Naive thymus-derived CD4-positive, alpha-beta T cell (primary cell): ENCODE data around the gene SERPINI2. TPM values are rescaled to one million over a fixed set of nuclear protein-coding genes. Genes with fewer than 3 reads are reported as not detected.

ENCODE experiments used
- ATAC-seq: fragments of 150-1000 bp; cut with Tn5 transposase; 2 replicates; pipeline ENCODE4 v1.10.0; 2021; ENCODE audit warnings: mild to moderate bottlenecking, moderate library complexity
- CTCF ChIA-PET: fragments of 350-600 bp; sonication (Branson Sonifier 250); formaldehyde crosslinking; loops from one replicate; lab custom pipeline; 2021; ENCODE audit warnings: antibody characterized with exemption; lab: Charles Lee
- POLR2A ChIA-PET: fragments of 350-600 bp; sonication (Branson Sonifier 250); formaldehyde crosslinking; loops from one replicate; lab custom pipeline; 2021; ENCODE audit warnings: antibody characterized with exemption, inconsistent platforms; lab: Charles Lee
- DNase-seq, 9 donors: peaks; one replicate each; pipeline versions ENCODE4 v3.0.0 to v3.0.0-alpha.2; 2020 to 2022; ENCODE audit warnings: mixed read lengths in 1 of 9
- H3K27ac ChIP-seq: one replicate; pipeline ENCODE4 v1.7.0; 2013; ENCODE audit warnings: mild to moderate bottlenecking, low read depth, low read length, moderate library complexity
- H3K27me3 ChIP-seq, 2 donors: one replicate each; pipeline ENCODE4 v1.7.0; 2013; ENCODE audit warnings: low read length in 2 of 2, mild to moderate bottlenecking in 2 of 2, moderate library complexity in 2 of 2; ENCODE audit not compliant: control insufficient read depth in 2 of 2, insufficient read depth in 2 of 2
- H3K36me3 ChIP-seq, 3 experiments: 1 replicate in 2 of 3; 2 replicates in 1 of 3; pipeline ENCODE4 v1.7.0; 2013; ENCODE audit warnings: low read length in 3 of 3, mild to moderate bottlenecking in 3 of 3, moderate library complexity in 1 of 3; ENCODE audit not compliant: insufficient read depth in 3 of 3, control insufficient read depth in 2 of 3
- H3K4me1 ChIP-seq, 2 donors: one replicate each; pipeline ENCODE4 v1.7.0; 2013; ENCODE audit warnings: low read length in 2 of 2, mild to moderate bottlenecking in 2 of 2, moderate library complexity in 1 of 2; ENCODE audit not compliant: control insufficient read depth in 2 of 2, insufficient read depth in 2 of 2
- H3K4me3 ChIP-seq: 2 replicates; pipeline ENCODE4 v1.7.0; 2013; ENCODE audit warnings: mild to moderate bottlenecking, low read length
- H3K9me3 ChIP-seq, 3 experiments: 1 replicate in 2 of 3; 2 replicates in 1 of 3; pipeline ENCODE4 v1.7.0; 2013; ENCODE audit warnings: low read length in 3 of 3; ENCODE audit not compliant: control insufficient read depth in 2 of 3
- H3K27ac Mint-ChIP-seq, 9 donors: one replicate each; pipeline ENCODE4 v1.8.0; 2020 to 2022; ENCODE audit warnings: mixed read lengths in 9 of 9, mild to moderate bottlenecking in 8 of 9, moderate library complexity in 5 of 9, inconsistent platforms in 2 of 9
- H3K27me3 Mint-ChIP-seq, 5 donors: one replicate each; pipeline ENCODE4 v1.8.0; 2021 to 2022; ENCODE audit warnings: mixed read lengths in 5 of 5, mild to moderate bottlenecking in 1 of 5
- H3K36me3 Mint-ChIP-seq, 5 donors: one replicate each; pipeline ENCODE4 v1.8.0; 2020 to 2022; ENCODE audit warnings: mixed read lengths in 5 of 5, mild to moderate bottlenecking in 3 of 5, inconsistent platforms in 1 of 5
- H3K4me1 Mint-ChIP-seq, 7 donors: one replicate each; pipeline ENCODE4 v1.8.0; 2020 to 2022; ENCODE audit warnings: mixed read lengths in 7 of 7, mild to moderate bottlenecking in 3 of 7, inconsistent platforms in 1 of 7
- H3K4me3 Mint-ChIP-seq, 10 donors: one replicate each; pipeline ENCODE4 v1.8.0; 2020 to 2022; ENCODE audit warnings: mild to moderate bottlenecking in 10 of 10, mixed read lengths in 10 of 10, moderate library complexity in 6 of 10, inconsistent platforms in 2 of 10
- H3K9me3 Mint-ChIP-seq, 11 donors: one replicate each; pipeline ENCODE4 v1.8.0; 2020 to 2022; ENCODE audit warnings: mixed read lengths in 11 of 11, mild to moderate bottlenecking in 4 of 11, inconsistent platforms in 1 of 11, moderate library complexity in 1 of 11
- intact Hi-C, 2 donors: fragments of 100-400 bp; cut with micrococcal nuclease; formaldehyde crosslinking; loops; one replicate each; pipeline ENCODE4 v1.15.1; 2023
- polyA plus RNA-seq, 2 donors: library from polyadenylated mRNA; unstranded; fragments of 300-500 nt; fragmentation: Illumina TruSeq; gene quantifications; one replicate each; pipeline ENCODE4 v1.2.3, GENCODE V29; 2021
- total RNA-seq, 6 experiments: library from RNA in 5 of 6; stranded (reverse) in 5 of 6; gene quantifications; 1 replicate in 5 of 6; 2 replicates in 1 of 6; pipeline ENCODE4 v1.2.3 and lab custom pipeline; 2021 to 2026

Gene SERPINI2
- total and polyA plus RNA-seq, 7 experiments from 2014 or later, result 0.74 TPM; not detected in 6

DNA sequence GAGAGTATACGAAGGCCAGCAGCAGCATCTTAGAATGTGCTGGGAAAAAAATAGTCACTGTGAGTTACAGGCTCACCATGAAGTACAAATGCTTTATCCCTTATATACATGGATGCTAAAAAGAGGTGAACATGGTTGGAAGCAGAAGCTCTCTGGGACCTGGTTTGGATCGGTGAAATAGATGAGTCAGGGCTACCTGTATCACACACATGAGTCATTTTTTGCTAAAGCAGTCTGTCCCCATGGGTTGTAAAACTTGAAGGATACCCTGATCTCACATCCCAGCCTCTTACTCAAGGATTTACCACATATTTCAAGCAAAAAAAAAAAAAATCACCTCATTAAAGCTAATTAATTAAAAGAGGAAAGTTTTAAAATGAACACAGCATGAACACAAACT, 6.9 kb upstream of the SERPINI2 start:
- Histone ChIP-seq H3K4me3 (no peak overlapping the region), H3K9me3 (no peaks in the 10 kb centered on the region), H3K27me3 (no peaks in the 10 kb centered on the region), H3K36me3 (no peaks in the 10 kb centered on the region), H3K4me1 (no peaks in the 10 kb centered on the region), H3K27ac (no peak overlapping the region)
- H3K4me3 Mint-ChIP-seq, result no peak overlapping the region
- peaks cover 0 to 11% (median 0%) of the 10 kb centered on the region in 5 donors for H3K27me3 Mint-ChIP-seq
- ATAC-seq (no peak), DNase-seq (no peak)
- ChIA-PET POLR2A (no interaction called here), CTCF (no interaction called here)
- intact Hi-C loops, result no loop called here
- no peaks in the 10 kb centered on the region for H3K36me3 Mint-ChIP-seq
- H3K27ac Mint-ChIP-seq, result no peak overlapping the region
- peaks cover 0 to 3% (median 0%) of the 10 kb centered on the region in 11 donors for H3K9me3 Mint-ChIP-seq
- H3K4me1 Mint-ChIP-seq, result no peaks in the 10 kb centered on the region

DNA sequence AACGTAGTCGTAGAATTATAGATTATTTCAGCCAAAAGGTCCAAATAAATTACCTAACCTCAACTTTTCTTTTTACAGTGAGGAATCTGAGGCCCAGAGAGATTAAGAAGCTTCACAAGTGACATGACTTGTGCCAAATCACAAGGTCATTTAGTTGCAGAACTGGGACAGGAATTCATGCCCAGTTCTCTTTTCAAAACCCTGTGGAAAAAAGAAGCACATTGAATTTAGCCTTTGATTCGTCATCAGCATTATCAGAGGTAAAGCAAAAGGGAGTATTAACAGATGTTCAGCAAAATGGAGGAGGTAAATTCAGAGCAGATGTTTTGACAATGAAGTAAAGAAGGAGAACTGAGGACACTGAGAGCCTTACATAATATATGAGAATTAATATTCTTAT, 4.5 kb downstream of the SERPINI2 start:
- H3K4me1 ChIP-seq, result no peaks in the 10 kb centered on the region
- H3K36me3 ChIP-seq, result no peaks in the 10 kb centered on the region
- H3K27me3 ChIP-seq, result no peaks in the 10 kb centered on the region
- H3K4me1 Mint-ChIP-seq, result no peaks in the 10 kb centered on the region
- no peak overlapping the region for H3K4me3 ChIP-seq
- no peaks in the 10 kb centered on the region for H3K9me3 Mint-ChIP-seq
- DNase-seq (no peak), ATAC-seq (no peak)
- H3K36me3 Mint-ChIP-seq, result no peaks in the 10 kb centered on the region
- H3K27me3 Mint-ChIP-seq, result peaks cover 0 to 7% (median 0%) of the 10 kb centered on the region in 5 donors
- no peak overlapping the region for H3K4me3 Mint-ChIP-seq
- H3K27ac ChIP-seq, result no peak overlapping the region
- H3K9me3 ChIP-seq, result no peaks in the 10 kb centered on the region
- ChIA-PET POLR2A (no interaction called here), CTCF (no interaction called here)
- intact Hi-C loops, result no loop called here
- no peak overlapping the region for H3K27ac Mint-ChIP-seq

DNA sequence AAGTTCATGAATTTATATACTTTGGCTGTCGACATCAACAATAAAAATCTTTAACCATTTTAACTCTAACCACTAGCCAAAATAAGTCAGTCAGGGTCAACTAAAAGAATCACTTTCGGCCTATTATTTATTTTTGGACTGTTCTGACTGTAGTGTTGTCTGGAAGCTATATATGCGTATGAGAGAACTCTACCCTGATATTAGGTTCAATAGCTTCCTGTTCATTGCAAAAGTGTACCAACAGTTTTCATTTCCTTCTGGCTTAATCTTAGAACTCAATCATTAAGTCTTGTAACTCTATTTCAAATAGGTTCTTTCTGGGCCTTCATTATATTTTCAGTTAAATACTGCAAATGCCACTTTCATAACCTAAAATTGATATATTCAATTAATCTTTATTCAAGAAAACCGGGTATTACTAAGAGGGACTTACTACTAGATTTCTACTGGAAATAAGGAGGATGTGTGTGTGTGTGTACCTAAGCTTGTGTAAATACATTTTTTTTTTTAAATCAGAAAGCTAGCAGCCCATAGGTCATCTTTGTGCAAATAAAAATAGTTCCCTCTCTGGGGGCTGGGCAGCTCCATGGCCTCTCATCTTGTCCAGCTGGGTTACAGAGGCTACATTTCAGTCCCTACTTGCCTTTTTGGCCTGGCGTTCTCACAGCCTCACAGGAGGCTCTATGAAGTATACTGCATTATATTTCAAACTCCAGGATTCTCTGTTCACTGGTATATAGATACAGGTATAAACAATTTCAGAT, 5.8 kb downstream of the SERPINI2 start:
- Histone ChIP-seq H3K9me3 (no peaks in the 10 kb centered on the region), H3K27ac (no peak overlapping the region), H3K36me3 (no peaks in the 10 kb centered on the region), H3K4me1 (no peaks in the 10 kb centered on the region), H3K27me3 (no peaks in the 10 kb centered on the region), H3K4me3 (no peak overlapping the region)
- Mint-ChIP-seq H3K27ac (no peak overlapping the region), H3K9me3 (peaks cover 0 to 3% (median 0%) of the 10 kb centered on the region in 11 donors), H3K36me3 (no peaks in the 10 kb centered on the region), H3K4me1 (no peaks in the 10 kb centered on the region), H3K4me3 (no peak overlapping the region), H3K27me3 (peaks cover 0 to 7% (median 0%) of the 10 kb centered on the region in 5 donors)
- ChIA-PET POLR2A (no interaction called here), CTCF (no interaction called here)
- no peak for ATAC-seq
- DNase-seq, result no peak
- intact Hi-C loops, result no loop called here

GRCh38 chr3:167466966-167467365, 6.9 kb downstream of the SERPINI2 start:
- no peaks in the 10 kb centered on the region for H3K4me1 Mint-ChIP-seq
- H3K9me3 Mint-ChIP-seq, result peaks cover 0 to 3% (median 0%) of the 10 kb centered on the region in 11 donors
- no peak overlapping the region for H3K27ac Mint-ChIP-seq
- peaks cover 0 to 12% (median 4%) of the 10 kb centered on the region in 5 donors for H3K27me3 Mint-ChIP-seq
- CTCF ChIA-PET, result no interaction called here
- no peaks in the 10 kb centered on the region for H3K27me3 ChIP-seq
- H3K36me3 ChIP-seq, result no peaks in the 10 kb centered on the region
- no peaks in the 10 kb centered on the region for H3K36me3 Mint-ChIP-seq
- no peak overlapping the region for H3K4me3 Mint-ChIP-seq
- no peaks in the 10 kb centered on the region for H3K4me1 ChIP-seq
- POLR2A ChIA-PET, result no interaction called here
- H3K9me3 ChIP-seq, result no peaks in the 10 kb centered on the region
- H3K27ac ChIP-seq, result no peak overlapping the region
- H3K4me3 ChIP-seq, result no peak overlapping the region
- DNase-seq (no peak), ATAC-seq (no peak)
- intact Hi-C loops, result no loop called here

DNA sequence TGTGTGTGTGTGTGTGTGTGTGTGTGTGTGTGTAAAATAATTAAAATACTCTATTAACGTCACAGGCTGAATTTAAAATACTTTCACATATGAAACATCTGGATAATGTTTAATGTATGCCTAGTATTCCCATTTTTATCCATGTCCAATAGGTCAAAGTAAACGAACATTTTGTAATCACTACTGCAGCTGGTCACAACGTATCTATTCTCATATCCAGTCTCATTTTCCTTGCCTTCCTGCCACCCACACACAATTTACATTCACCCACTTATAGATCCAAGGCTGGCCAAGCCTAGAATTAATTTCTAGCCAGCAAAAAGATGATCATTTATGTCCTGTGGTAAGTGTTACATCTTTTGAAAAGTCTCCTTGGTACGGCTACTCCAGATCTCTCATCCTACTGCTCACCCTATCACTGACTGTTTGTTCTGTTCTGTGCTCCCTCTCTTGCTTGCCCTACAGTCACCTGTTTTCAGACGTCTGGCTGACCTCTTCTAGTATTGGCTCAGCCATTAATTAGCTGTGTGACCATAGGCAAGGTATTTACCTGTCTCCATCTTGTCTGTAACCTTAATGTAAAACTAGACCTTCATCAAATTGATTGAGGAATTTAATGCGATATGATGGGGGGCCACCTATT, 17.6 kb downstream of the SERPINI2 start:
- no peaks in the 10 kb centered on the region for H3K36me3 Mint-ChIP-seq
- H3K4me1 ChIP-seq, result no peaks in the 10 kb centered on the region
- DNase-seq (no peak), ATAC-seq (no peak)
- H3K36me3 ChIP-seq, result no peaks in the 10 kb centered on the region
- no peak overlapping the region for H3K4me3 Mint-ChIP-seq
- no peak overlapping the region for H3K27ac Mint-ChIP-seq
- H3K4me1 Mint-ChIP-seq, result no peaks in the 10 kb centered on the region
- ChIA-PET CTCF (no interaction called here), POLR2A (no interaction called here)
- H3K9me3 ChIP-seq, result no peaks in the 10 kb centered on the region
- H3K27ac ChIP-seq, result no peak overlapping the region
- H3K27me3 ChIP-seq, result no peaks in the 10 kb centered on the region
- H3K27me3 Mint-ChIP-seq, result peaks cover 0 to 12% (median 4%) of the 10 kb centered on the region in 5 donors
- intact Hi-C loops, result no loop called here
- peaks cover 0 to 1% (median 0%) of the 10 kb centered on the region in 11 donors for H3K9me3 Mint-ChIP-seq
- no peak overlapping the region for H3K4me3 ChIP-seq

GRCh38 chr3:167453815-167454214, 20.0 kb downstream of the SERPINI2 start:
- Mint-ChIP-seq H3K27me3 (no peaks in the 10 kb centered on the region), H3K4me3 (no peak overlapping the region), H3K4me1 (no peaks in the 10 kb centered on the region), H3K9me3 (peaks cover 0 to 4% (median 0%) of the 10 kb centered on the region in 11 donors), H3K36me3 (no peaks in the 10 kb centered on the region), H3K27ac (no peak overlapping the region)
- ATAC-seq (no peak), DNase-seq (no peak)
- H3K9me3 ChIP-seq, result no peaks in the 10 kb centered on the region
- POLR2A ChIA-PET, result no interaction called here
- H3K27ac ChIP-seq, result no peak overlapping the region
- no peaks in the 10 kb centered on the region for H3K4me1 ChIP-seq
- intact Hi-C loops, result no loop called here
- H3K27me3 ChIP-seq, result no peaks in the 10 kb centered on the region
- CTCF ChIA-PET, result no interaction called here
- no peaks in the 10 kb centered on the region for H3K36me3 ChIP-seq
- H3K4me3 ChIP-seq, result no peak overlapping the region

DNA sequence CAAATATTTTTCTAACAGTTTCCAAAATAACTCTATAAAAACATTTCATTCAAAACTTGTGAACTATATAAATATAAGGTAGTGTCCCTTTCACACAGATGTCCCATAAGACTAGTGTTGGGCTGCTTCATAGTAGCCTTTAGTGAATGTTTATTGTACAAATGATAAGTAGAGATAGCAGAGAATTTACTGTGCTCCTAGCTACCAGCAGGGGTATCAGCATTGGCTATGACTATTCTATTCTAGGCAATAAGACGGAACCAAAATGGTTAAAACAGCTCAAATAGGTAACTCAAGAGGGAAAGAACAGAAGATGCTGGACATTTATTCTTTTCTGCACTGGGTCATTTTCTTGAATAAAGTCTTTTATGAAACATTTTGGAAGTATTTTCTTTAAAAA, 22.6 kb downstream of the SERPINI2 start:
- intact Hi-C loops, result no loop called here
- CTCF ChIA-PET, result no interaction called here
- Mint-ChIP-seq H3K36me3 (no peaks in the 10 kb centered on the region), H3K27ac (no peak overlapping the region), H3K4me1 (no peaks in the 10 kb centered on the region), H3K27me3 (no peaks in the 10 kb centered on the region), H3K4me3 (no peak overlapping the region), H3K9me3 (peaks cover 0 to 4% (median 0%) of the 10 kb centered on the region in 11 donors)
- POLR2A ChIA-PET, result no interaction called here
- Histone ChIP-seq H3K4me3 (no peak overlapping the region), H3K27ac (no peak overlapping the region), H3K27me3 (no peaks in the 10 kb centered on the region), H3K4me1 (no peaks in the 10 kb centered on the region), H3K9me3 (no peaks in the 10 kb centered on the region), H3K36me3 (no peaks in the 10 kb centered on the region)
- DNase-seq (no peak), ATAC-seq (no peak)
